Measurements from ENCODE around the gene ZNF136. TPM values are rescaled to one million over a fixed set of nuclear protein-coding genes. Genes with fewer than 3 reads are reported as not detected.

Gene ZNF136
- total and polyA plus RNA-seq, 2 donors (not counting 3 experiments of a cell fraction or from before 2014, with no cell fraction given) = 0.92 to 3.5 TPM

GRCh38 chr19:12237143-12237839 is 74.4 kb downstream of the ZNF136 start:
- BruUV-seq (replicated peaks) = no TSS peak
- Histone ChIP-seq H3K4me2 (ENCODE audit: insufficient read depth, low read length) (no peak overlapping the region), H3K79me2 (ENCODE audit: control insufficient read depth, insufficient read depth, low read length) (no peaks in the 10 kb centered on the region), H3K27me3 (ENCODE audit: control insufficient read depth in 2 of 2, insufficient read depth in 2 of 2, low read length in 2 of 2) (no peaks in the 10 kb centered on the region), H3K4me3 (replicated peaks in 1 of 3; ENCODE audit: insufficient read depth in 1 of 3, low read depth in 1 of 3, low read length in 3 of 3) (no peak overlapping the region), H3K27ac (ENCODE audit: insufficient read depth, low read depth, low read length) (no peak overlapping the region), H3K9me3 (replicated peaks; ENCODE audit: control insufficient read depth, insufficient read depth, low read length) (peaks cover 1% of the 10 kb centered on the region), H3K4me1 (ENCODE audit: control insufficient read depth, extremely low read depth, insufficient read depth, low read length) (no peaks in the 10 kb centered on the region), H2AFZ (ENCODE audit: low read depth, low read length) (no peak overlapping the region), H3K9me1 (replicated peaks; ENCODE audit: control insufficient read depth, extremely low read depth, insufficient read depth, low read length) (no peaks in the 10 kb centered on the region), H3K36me3 (ENCODE audit: control insufficient read depth in 2 of 2, extremely low read depth in 1 of 2, insufficient read depth in 2 of 2, low read length in 2 of 2) (no peaks in the 10 kb centered on the region), H4K20me1 (replicated peaks; ENCODE audit: control insufficient read depth, extremely low read depth, insufficient read depth, low read length) (no peaks in the 10 kb centered on the region), H3K9ac (replicated peaks; ENCODE audit: extremely low read depth, insufficient read depth, low read length) (no peak overlapping the region)
- dilution Hi-C loops (cut with MboI; ENCODE audit: extremely low pct_ligation_motif_present, low sequenced_read_pairs) = no loop called here
- CTCF ChIA-PET = no interaction called here
- intact Hi-C loops (cut with micrococcal nuclease) = no loop called here
- DNase-seq (ENCODE audit: low read depth, low spot score) (no peak), FAIRE-seq (no peak)
- POLR2A ChIA-PET = no interaction called here
- TF ChIP-seq EZH2 (IDR thresholded peaks at IDR 0.05; ENCODE audit: borderline replicate concordance, low read depth, low read length, severe bottlenecking) (no peak), POLR2AphosphoS5 (IDR thresholded peaks at IDR 0.05; ENCODE audit: insufficient read depth, low read depth, low read length) (no peak), CTCF (IDR thresholded peaks at IDR 0.05; ENCODE audit: extremely low read depth in 1 of 2, insufficient read depth in 1 of 2, low read depth in 1 of 2, low read length in 2 of 2) (no peak), FOS (IDR thresholded peaks at IDR 0.05; ENCODE audit: borderline replicate concordance, insufficient read depth, low read length) (no peak), POLR2A (IDR thresholded peaks at IDR 0.05; ENCODE audit: low read depth, low read length) (no peak)

Other genes with a start within 250 kb of the ZNF136 start
- gene ZNF700, start 238.0 kb upstream of the ZNF136 start, total RNA-seq = 6.9 and 7.9 TPM in 2 replicates
- 1.8 and 2.3 TPM in 2 replicates for gene ZNF700, start 238.0 kb upstream of the ZNF136 start, polyA plus RNA-seq
- 0.48 and 0.77 TPM in 2 replicates for gene ZNF763, start 198.1 kb upstream of the ZNF136 start, total RNA-seq
- 0.17 and 0.22 TPM in 2 replicates for gene ZNF763, start 198.1 kb upstream of the ZNF136 start, polyA plus RNA-seq
- gene ZNF433, start 127.4 kb upstream of the ZNF136 start, total RNA-seq = 0.42 and 1.8 TPM in 2 replicates
- gene ZNF433, start 127.4 kb upstream of the ZNF136 start, polyA plus RNA-seq = 1.3 and 2.1 TPM in 2 replicates
- gene ZNF878, start 110.1 kb upstream of the ZNF136 start, total RNA-seq = 0.51 TPM in 1 of 2 replicates, not detected in the other
- not detected in 2 replicates for gene ZNF878, start 110.1 kb upstream of the ZNF136 start, polyA plus RNA-seq
- 0.90 and 3.8 TPM in 2 replicates for gene ZNF844, start 98.4 kb upstream of the ZNF136 start, total RNA-seq
- 0.88 and 0.90 TPM in 2 replicates for gene ZNF844, start 98.4 kb upstream of the ZNF136 start, polyA plus RNA-seq
- 0.35 and 0.88 TPM in 2 replicates for gene ZNF20, start 22.7 kb upstream of the ZNF136 start, total RNA-seq
- 0.35 and 0.46 TPM in 2 replicates for gene ZNF20, start 22.7 kb upstream of the ZNF136 start, polyA plus RNA-seq
- 6.7 and 7.1 TPM in 2 replicates for gene ZNF625, start 6.4 kb upstream of the ZNF136 start, total RNA-seq
- 0.73 and 0.90 TPM in 2 replicates for gene ZNF625, start 6.4 kb upstream of the ZNF136 start, polyA plus RNA-seq
- gene ZNF44, start 131.8 kb downstream of the ZNF136 start, total RNA-seq = 5.2 and 7.4 TPM in 2 replicates
- gene ZNF44, start 131.8 kb downstream of the ZNF136 start, polyA plus RNA-seq = 2.0 and 2.1 TPM in 2 replicates
- gene ZNF563, start 170.5 kb downstream of the ZNF136 start, total RNA-seq = 0.44 and 1.1 TPM in 2 replicates
- 0.16 and 0.35 TPM in 2 replicates for gene ZNF563, start 170.5 kb downstream of the ZNF136 start, polyA plus RNA-seq
- 0.39 and 0.93 TPM in 2 replicates for gene ZNF442, start 202.6 kb downstream of the ZNF136 start, total RNA-seq
- gene ZNF442, start 202.6 kb downstream of the ZNF136 start, polyA plus RNA-seq = 0.11 and 0.21 TPM in 2 replicates
- gene ZNF799, start 238.2 kb downstream of the ZNF136 start, total RNA-seq = 2.7 and 3.0 TPM in 2 replicates
- gene ZNF799, start 238.2 kb downstream of the ZNF136 start, polyA plus RNA-seq = 0.64 and 1.0 TPM in 2 replicates